SK-N-SH (cell line): ENCODE measurements around the gene TMEM143. TPM values are rescaled to one million over a fixed set of nuclear protein-coding genes. Genes with fewer than 3 reads are reported as not detected.

Source experiments
- CTCF ChIA-PET: fragments of 300-600, 350-600 bp; formaldehyde crosslinking; extraction: SDS; loops from one replicate; lab custom pipeline; 2021; lab: Yijun Ruan, JAX
- POLR2A ChIA-PET: fragments of 350-600 bp; sonication (Branson Sonifier 250); formaldehyde crosslinking; extraction: SDS; loops from one replicate; lab custom pipeline; 2020; ENCODE audit warnings: antibody characterized with exemption, inconsistent platforms; lab: Yijun Ruan, JAX
- DNase-seq: peaks from one replicate; pipeline ENCODE4 v3.0.0; 2012
- H2AFZ ChIP-seq: fragments of 200-600 bp; sonication (generic); 2 replicates; pipeline ENCODE4 v1.8.1; 2016; ENCODE audit warnings: antibody characterized with exemption, mild to moderate bottlenecking, low read depth
- H3F3A ChIP-seq: fragments of 200-600 bp; sonication (generic); replicated peaks from 2 replicates; pipeline ENCODE3; 2016; ENCODE audit warnings: antibody characterized with exemption, mild to moderate bottlenecking; ENCODE audit not compliant: insufficient read depth
- H3K27ac ChIP-seq, 2 experiments: fragments of 200-500 bp in 1 of 2; fragments of 200-600 bp in 1 of 2; sonication (Bioruptor generic) in 1 of 2; sonication (generic), shearing (Covaris generic) in 1 of 2; 2 replicates each; pipeline versions ENCODE4 v1.5.1 to v1.6.1; 2014 to 2016; ENCODE audit warnings: low read depth in 2 of 2, inconsistent platforms in 1 of 2, low read length in 1 of 2, mild to moderate bottlenecking in 1 of 2, mixed read lengths in 1 of 2
- H3K27me3 ChIP-seq: fragments of 200-600 bp; sonication (generic), shearing (Covaris generic); 2 replicates; pipeline ENCODE4 v1.6.1; 2016; ENCODE audit warnings: mixed run types; ENCODE audit not compliant: insufficient read depth
- H3K36me3 ChIP-seq, 2 experiments: fragments of 200-500 bp in 1 of 2; fragments of 200-600 bp in 1 of 2; sonication (Bioruptor generic) in 1 of 2; sonication (generic) in 1 of 2; replicated peaks in 1 of 2; 2 replicates each; pipeline versions ENCODE3 to v1.5.1; 2014 to 2016; ENCODE audit warnings: low read length in 1 of 2, mild to moderate bottlenecking in 1 of 2; ENCODE audit not compliant: insufficient read depth in 2 of 2, control insufficient read depth in 1 of 2
- H3K4me1 ChIP-seq, 2 experiments: fragments of 200-500 bp in 1 of 2; fragments of 200-600 bp in 1 of 2; sonication (Bioruptor generic) in 1 of 2; sonication (generic), shearing (Covaris generic) in 1 of 2; 2 replicates each; pipeline versions ENCODE4 v1.5.1 to v1.6.1; 2014 to 2016; ENCODE audit warnings: low read depth in 1 of 2, low read length in 1 of 2, mixed run types in 1 of 2; ENCODE audit not compliant: insufficient read depth in 2 of 2, control insufficient read depth in 1 of 2
- H3K4me2 ChIP-seq: fragments of 200-600 bp; sonication (generic), shearing (Covaris generic); 2 replicates; pipeline ENCODE4 v1.6.1; 2017; ENCODE audit warnings: mixed run types
- H3K4me3 ChIP-seq, 2 experiments: fragments of 200-500 bp in 1 of 2; fragments of 200-600 bp in 1 of 2; sonication (Bioruptor generic) in 1 of 2; sonication (generic), shearing (Covaris generic) in 1 of 2; 2 replicates each; pipeline versions ENCODE4 v1.5.1 to v1.8.1; 2014 to 2016; ENCODE audit warnings: low read depth in 2 of 2, inconsistent platforms in 1 of 2, low read length in 1 of 2, mild to moderate bottlenecking in 1 of 2, mixed read lengths in 1 of 2, moderate library complexity in 1 of 2
- H3K79me2 ChIP-seq: fragments of 200-600 bp; sonication (generic); 2 replicates; pipeline ENCODE4 v1.8.1; 2017; ENCODE audit warnings: mild to moderate bottlenecking; ENCODE audit not compliant: insufficient read depth
- H3K9ac ChIP-seq: fragments of 200-600 bp; sonication (generic); 2 replicates; pipeline ENCODE4 v1.6.1; 2017; ENCODE audit warnings: mixed run types
- H3K9me2 ChIP-seq: fragments of 200-600 bp; sonication (generic); 2 replicates; pipeline ENCODE4 v1.6.1; 2017; ENCODE audit warnings: mixed run types
- H3K9me3 ChIP-seq: fragments of 200-600 bp; sonication (generic); 2 replicates; pipeline ENCODE4 v1.6.1; 2017; ENCODE audit warnings: mixed run types, mild to moderate bottlenecking, moderate library complexity
- H4K20me1 ChIP-seq: fragments of 200-600 bp; sonication (generic); 2 replicates; pipeline ENCODE4 v1.6.1; 2017; ENCODE audit warnings: mild to moderate bottlenecking, mixed run types; ENCODE audit not compliant: insufficient read depth
- FOXJ3 ChIP-seq: sonication (generic); formaldehyde crosslinking; IDR thresholded peaks from 2 replicates; pipeline ENCODE4 v1.5.1; 2020; ENCODE audit warnings: mild to moderate bottlenecking, missing genetic modification reagents
- FOXM1 ChIP-seq: IDR thresholded peaks from 2 replicates; pipeline ENCODE4 v1.4.0; 2012; ENCODE audit warnings: low read depth, mild to moderate bottlenecking
- MAX ChIP-seq: IDR thresholded peaks from 2 replicates; pipeline ENCODE4 v1.4.0; 2012; ENCODE audit warnings: low read depth
- MEF2A ChIP-seq: IDR thresholded peaks from 2 replicates; pipeline ENCODE4 v1.4.0; 2012; ENCODE audit warnings: low read depth, borderline replicate concordance
- NRF1 ChIP-seq: IDR thresholded peaks from 2 replicates; pipeline ENCODE4 v1.6.1; 2012; ENCODE audit warnings: low read depth, mild to moderate bottlenecking, low read length
- RAD21 ChIP-seq: IDR thresholded peaks from 2 replicates; pipeline ENCODE4 v1.6.1; 2012; ENCODE audit warnings: mild to moderate bottlenecking, low read length
- RXRA ChIP-seq: IDR thresholded peaks from 2 replicates; pipeline ENCODE4 v1.4.0; 2012; ENCODE audit warnings: low read depth, mild to moderate bottlenecking, borderline replicate concordance
- SIN3A ChIP-seq: IDR thresholded peaks from 2 replicates; pipeline ENCODE4 v1.6.1; 2012; ENCODE audit warnings: low read depth, mild to moderate bottlenecking, low read length, moderate library complexity, borderline replicate concordance
- USF1 ChIP-seq: IDR thresholded peaks from 2 replicates; pipeline ENCODE4 v1.4.0; 2012; ENCODE audit warnings: low read depth, borderline replicate concordance
- USF2 ChIP-seq: fragments of 150-350 bp; IDR thresholded peaks from 2 replicates; pipeline ENCODE4 v1.6.1; 2017; ENCODE audit warnings: antibody characterized with exemption, low read length, low read depth, borderline replicate concordance
- WGBS: methylation state at CpG from one replicate; pipeline ENCODE4 v1.1.6; 2017; ENCODE audit warnings: low lambda C conversion rate; 5-methylcytosine and 5-hydroxymethylcytosine counted together
- polyA plus RNA-seq, 3 experiments: library from polyadenylated mRNA; depleted of rRNA; stranded (reverse); fragments of >200 nt; gene quantifications; 2 replicates each; pipeline ENCODE4 v1.2.3, GENCODE V29; 2012
- TF ChIP-seq, protein P1 (sequence below): fragments of 150-350 bp; IDR thresholded peaks from 2 replicates; pipeline ENCODE4 v1.6.1; 2016; ENCODE audit warnings: mild to moderate bottlenecking, low read depth, low read length

Gene TMEM143
- polyA plus RNA-seq, 1 of the 3 experiments (the other 2 are of a cell fraction), result 21.9 TPM

DNA sequence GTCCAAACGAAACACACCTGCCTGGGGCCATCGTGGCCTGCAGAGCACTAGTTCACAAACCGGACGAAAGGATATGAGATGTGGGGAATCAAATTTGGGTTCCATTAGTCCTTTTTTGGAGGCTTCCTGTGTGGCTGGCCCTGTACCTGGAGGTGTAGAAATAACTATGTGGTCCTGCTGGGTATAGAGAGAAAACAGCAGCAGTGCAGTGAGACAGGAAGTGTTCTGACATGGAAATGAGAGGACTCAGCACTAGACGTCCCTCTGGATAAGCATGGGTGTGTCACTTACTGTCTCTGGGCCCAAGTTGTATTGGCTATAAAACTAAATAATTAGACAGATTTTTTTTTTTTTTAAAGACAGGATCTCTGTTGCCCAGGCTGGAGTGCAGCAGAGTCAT is 15.3 kb upstream of the TMEM143 start:
- Histone ChIP-seq H3K79me2 (no peaks in the 10 kb centered on the region), H3K27ac (no peak overlapping the region), H3K9me2 (no peaks in the 10 kb centered on the region)
- no peak for DNase-seq
- CTCF ChIA-PET, result interaction anchor here (0.5 to 4.4 kb wide), 3 partner anchors 12 to 217 kb away, joined by 3 to 26 read pairs (median 3); partner anchors contain the start of gene KDELR1
- TF ChIP-seq MAX (no peak), RAD21 (no peak), USF2 (no peak), NRF1 (no peak), RXRA (no peak), SIN3A (no peak), FOXM1 (no peak)
- TF ChIP-seq, protein P1, sequence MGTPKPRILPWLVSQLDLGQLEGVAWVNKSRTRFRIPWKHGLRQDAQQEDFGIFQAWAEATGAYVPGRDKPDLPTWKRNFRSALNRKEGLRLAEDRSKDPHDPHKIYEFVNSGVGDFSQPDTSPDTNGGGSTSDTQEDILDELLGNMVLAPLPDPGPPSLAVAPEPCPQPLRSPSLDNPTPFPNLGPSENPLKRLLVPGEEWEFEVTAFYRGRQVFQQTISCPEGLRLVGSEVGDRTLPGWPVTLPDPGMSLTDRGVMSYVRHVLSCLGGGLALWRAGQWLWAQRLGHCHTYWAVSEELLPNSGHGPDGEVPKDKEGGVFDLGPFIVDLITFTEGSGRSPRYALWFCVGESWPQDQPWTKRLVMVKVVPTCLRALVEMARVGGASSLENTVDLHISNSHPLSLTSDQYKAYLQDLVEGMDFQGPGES, result no peak
- TF ChIP-seq, all 33 proteins: peak for 0
- Histone ChIP-seq H3K9me3 (no peaks in the 10 kb centered on the region), H3K36me3 (peaks cover 13 to 25% of the 10 kb centered on the region in 2 experiments), H3K4me1 (no peaks in the 10 kb centered on the region), H3F3A (peaks cover 8% of the 10 kb centered on the region), H3K4me3 (no peak overlapping the region), H3K27me3 (no peaks in the 10 kb centered on the region), H4K20me1 (no peaks in the 10 kb centered on the region), H3K9ac (no peak overlapping the region), H3K4me2 (no peak overlapping the region), H2AFZ (no peak overlapping the region)
- POLR2A ChIA-PET, result interaction anchor here (0.7 kb wide), 1 partner anchor 210 kb away, joined by 3 read pairs; no protein-coding TSS in a partner anchor
- WGBS, result 78% methylated on average over 5 of the region's 5 CpGs

DNA sequence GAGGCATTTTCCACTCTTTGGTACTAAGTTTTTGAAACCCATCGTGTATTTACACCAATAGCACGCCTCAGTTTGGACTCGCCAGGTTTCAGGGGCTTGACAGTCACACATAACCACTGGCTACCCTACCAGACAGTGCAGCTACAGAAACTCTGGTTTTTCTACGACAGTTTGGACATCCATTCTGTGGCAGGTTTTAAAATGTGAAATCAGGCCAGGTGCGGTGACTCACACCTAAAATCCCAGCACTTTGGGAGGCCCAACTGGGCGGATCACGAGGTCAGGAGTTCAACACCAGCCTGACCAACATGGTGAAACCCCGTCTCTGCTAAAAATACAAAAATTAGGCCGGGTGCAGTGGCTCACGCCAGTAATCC is 14.4 kb upstream of the TMEM143 start:
- Histone ChIP-seq H2AFZ (no peak overlapping the region), H3K27me3 (no peaks in the 10 kb centered on the region), H3K4me2 (no peak overlapping the region), H3K27ac (no peak overlapping the region), H4K20me1 (no peaks in the 10 kb centered on the region), H3K9me2 (no peaks in the 10 kb centered on the region), H3K4me1 (peaks cover 0 to 2% of the 10 kb centered on the region in 2 experiments; a peak in 1 of 4 replicates), H3K9me3 (no peaks in the 10 kb centered on the region), H3K9ac (no peak overlapping the region), H3K79me2 (no peaks in the 10 kb centered on the region), H3K4me3 (no peak overlapping the region), H3K36me3 (peaks cover 9 to 18% of the 10 kb centered on the region in 2 experiments), H3F3A (peaks cover 8% of the 10 kb centered on the region)
- CTCF ChIA-PET, result interaction anchor here (0.9 kb wide), 1 partner anchor 13 kb away, joined by 3 read pairs; the partner anchor contains the start of gene KDELR1
- DNase-seq, result no peak
- no peak for TF ChIP-seq FOXM1
- no peak for TF ChIP-seq USF1
- no peak for TF ChIP-seq FOXJ3 (CRISPR knock-in tag)
- no peak for TF ChIP-seq MEF2A
- 98% methylated on average over 10 of the region's 10 CpGs for WGBS
- POLR2A ChIA-PET, result no interaction called here
